ENCODE data around the gene RAD9A. TPM values are rescaled to one million over a fixed set of nuclear protein-coding genes. Genes with fewer than 3 reads are reported as not detected.

The RAD9A gene
- total RNA-seq, 1 donor: 7.8 TPM

DNA sequence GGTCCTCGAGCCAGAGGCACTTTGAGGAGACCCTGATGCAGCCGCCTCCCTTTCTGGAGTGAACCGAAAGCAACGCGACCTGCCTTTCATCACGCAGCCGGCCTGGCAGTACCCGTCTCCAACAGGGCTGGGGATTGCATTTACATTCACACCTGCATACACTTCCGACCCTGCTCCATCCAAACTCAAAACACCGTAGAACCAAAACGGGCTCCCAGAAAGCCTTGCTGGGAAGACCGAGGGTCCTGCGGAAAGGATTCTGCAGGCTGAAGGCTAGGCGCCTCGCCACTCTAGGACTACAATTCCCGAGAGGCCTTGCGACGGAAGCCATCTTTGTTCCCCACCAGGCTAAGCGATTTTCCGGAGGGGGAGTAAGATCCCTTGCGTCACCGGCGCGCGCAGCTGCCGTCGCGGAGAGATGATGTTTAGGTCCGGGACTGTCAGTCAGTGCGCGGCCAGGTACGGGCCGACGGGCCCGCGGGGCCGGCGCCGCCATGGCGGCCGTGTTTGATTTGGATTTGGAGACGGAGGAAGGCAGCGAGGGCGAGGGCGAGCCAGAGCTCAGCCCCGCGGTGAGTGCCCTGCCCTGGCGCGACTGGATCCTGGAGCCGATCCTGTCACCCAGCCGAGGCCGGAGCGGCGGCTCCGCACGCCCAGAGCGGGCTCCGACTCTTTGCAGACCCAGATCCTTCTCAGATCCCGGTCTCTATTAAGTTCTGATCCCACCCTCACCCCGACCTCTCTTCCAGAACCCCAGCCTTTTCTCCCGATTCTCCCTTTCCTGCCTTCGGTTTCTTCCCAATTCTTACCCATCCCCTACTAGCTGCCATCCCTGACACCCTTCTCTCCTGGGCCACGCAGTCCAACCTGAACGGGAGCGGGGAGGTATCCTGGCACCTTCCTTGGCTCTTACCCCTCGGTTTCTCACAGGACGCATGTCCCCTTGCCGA is 36.5 kb downstream of the RAD9A start, which contains the start of gene RPS6KB2:
Gene RPS6KB2 (plus strand): TSS at position 443 of the 950 bp plus-strand sequence. CDS start 52 bp downstream, at position 495.
- Histone ChIP-seq H3K9me3 (ENCODE audit: low read depth, low read length) (no peaks in the 10 kb centered on the region), H3K4me3 (ENCODE audit: low read length) (peak within 1 kb of the TSS; percentile 97), H3K4me1 (ENCODE audit: insufficient read depth, low read length) (peaks cover 32% of the 10 kb centered on the region), H3K27me3 (ENCODE audit: insufficient read depth, low read length) (no peaks in the 10 kb centered on the region)

GRCh38 chr11:67429038-67429668 is 37.4 kb downstream of the RAD9A start:
- peaks cover 40% of the 10 kb centered on the region for H3K4me1 ChIP-seq (ENCODE audit: insufficient read depth, low read length)
- H3K4me3 ChIP-seq (ENCODE audit: low read length): peak overlapping the region; percentile 97
- H3K9me3 ChIP-seq (ENCODE audit: low read depth, low read length): no peaks in the 10 kb centered on the region
- no peaks in the 10 kb centered on the region for H3K27me3 ChIP-seq (ENCODE audit: insufficient read depth, low read length)

DNA sequence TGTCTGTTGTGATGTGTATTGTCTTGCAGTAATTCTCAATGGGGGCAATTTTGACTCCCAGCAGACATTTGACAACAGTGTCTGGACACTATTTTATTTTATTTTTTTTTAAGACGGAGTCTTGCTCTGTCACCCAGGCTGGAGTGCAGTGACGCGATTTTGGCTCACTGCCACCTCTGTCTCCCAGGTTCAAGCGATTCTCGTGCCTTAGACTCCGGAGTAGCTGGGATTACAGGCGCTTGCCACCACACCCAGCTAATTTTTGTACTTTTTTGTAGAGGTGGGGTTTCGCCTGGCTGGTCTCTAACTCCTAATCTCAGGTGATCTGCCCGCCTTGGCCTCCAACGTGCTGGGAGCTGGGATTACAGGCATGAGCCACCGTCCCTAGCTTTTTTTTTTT is 37.9 kb downstream of the RAD9A start:
- Histone ChIP-seq H3K9me3 (ENCODE audit: low read depth, low read length) (no peaks in the 10 kb centered on the region), H3K4me1 (ENCODE audit: insufficient read depth, low read length) (peaks cover 46% of the 10 kb centered on the region), H3K4me3 (ENCODE audit: low read length) (no peak overlapping the region), H3K27me3 (ENCODE audit: insufficient read depth, low read length) (no peaks in the 10 kb centered on the region)

GRCh38 chr11:67431346-67432249 is 39.8 kb downstream of the RAD9A start:
- no peaks in the 10 kb centered on the region for H3K9me3 ChIP-seq (ENCODE audit: low read depth, low read length)
- H3K4me1 ChIP-seq (ENCODE audit: insufficient read depth, low read length): peaks cover 65% of the 10 kb centered on the region
- H3K4me3 ChIP-seq (ENCODE audit: low read length): no peak overlapping the region

GRCh38 chr11:67432655-67433349 is 41.0 kb downstream of the RAD9A start:
- Histone ChIP-seq H3K9me3 (ENCODE audit: low read depth, low read length) (no peaks in the 10 kb centered on the region), H3K4me3 (ENCODE audit: low read length) (no peak overlapping the region), H3K4me1 (ENCODE audit: insufficient read depth, low read length) (peaks cover 61% of the 10 kb centered on the region), H3K27me3 (ENCODE audit: insufficient read depth, low read length) (no peaks in the 10 kb centered on the region)

More at GRCh38 chr11:67431346-67432249, 39.8 kb downstream of the RAD9A start:
- H3K27me3 ChIP-seq (ENCODE audit: insufficient read depth, low read length): no peaks in the 10 kb centered on the region

- H3K27me3 ChIP-seq (ENCODE audit: insufficient read depth, low read length): no peaks in the 10 kb centered on the region
- no peaks in the 10 kb centered on the region for H3K9me3 ChIP-seq (ENCODE audit: low read depth, low read length)
- H3K4me3 ChIP-seq (ENCODE audit: low read length): no peak overlapping the region
- H3K4me1 ChIP-seq (ENCODE audit: insufficient read depth, low read length): peaks cover 65% of the 10 kb centered on the region
Observed at GRCh38 chr11:67433536-67434394, 42.0 kb downstream of the RAD9A start.

GRCh38 chr11:67434395-67434881 is 42.7 kb downstream of the RAD9A start:
- H3K4me1 ChIP-seq (ENCODE audit: insufficient read depth, low read length): peaks cover 65% of the 10 kb centered on the region
- no peaks in the 10 kb centered on the region for H3K9me3 ChIP-seq (ENCODE audit: low read depth, low read length)
- H3K4me3 ChIP-seq (ENCODE audit: low read length): no peak overlapping the region
- H3K27me3 ChIP-seq (ENCODE audit: insufficient read depth, low read length): no peaks in the 10 kb centered on the region

DNA sequence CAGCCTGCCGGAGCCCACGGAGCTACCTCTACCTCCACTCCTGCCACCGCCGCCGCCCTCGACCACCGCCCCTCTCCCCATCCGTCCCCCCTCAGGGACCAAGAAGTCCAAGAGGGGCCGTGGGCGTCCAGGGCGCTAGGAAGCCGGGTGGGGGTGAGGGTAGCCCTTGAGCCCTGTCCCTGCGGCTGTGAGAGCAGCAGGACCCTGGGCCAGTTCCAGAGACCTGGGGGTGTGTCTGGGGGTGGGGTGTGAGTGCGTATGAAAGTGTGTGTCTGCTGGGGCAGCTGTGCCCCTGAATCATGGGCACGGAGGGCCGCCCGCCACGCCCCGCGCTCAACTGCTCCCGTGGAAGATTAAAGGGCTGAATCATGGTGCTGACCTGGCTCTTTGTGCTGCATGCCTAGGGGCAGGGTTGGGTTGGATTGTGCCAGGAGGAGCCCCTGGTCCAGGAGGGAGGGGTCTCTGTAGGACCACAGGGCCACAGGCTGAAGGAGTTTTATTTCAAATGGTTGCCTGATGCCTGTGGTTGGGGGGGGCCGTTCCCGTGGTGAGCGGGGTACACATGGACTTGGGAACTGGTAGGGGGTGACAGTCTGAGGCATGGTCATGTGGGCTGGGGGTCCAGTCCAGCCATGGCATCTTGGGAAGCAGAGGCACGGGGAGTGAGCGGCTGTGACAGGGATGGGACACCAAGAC is 43.4 kb downstream of the RAD9A start:
- Histone ChIP-seq H3K4me1 (ENCODE audit: insufficient read depth, low read length) (peaks cover 67% of the 10 kb centered on the region), H3K27me3 (ENCODE audit: insufficient read depth, low read length) (no peaks in the 10 kb centered on the region), H3K4me3 (ENCODE audit: low read length) (no peak overlapping the region), H3K9me3 (ENCODE audit: low read depth, low read length) (no peaks in the 10 kb centered on the region)

DNA sequence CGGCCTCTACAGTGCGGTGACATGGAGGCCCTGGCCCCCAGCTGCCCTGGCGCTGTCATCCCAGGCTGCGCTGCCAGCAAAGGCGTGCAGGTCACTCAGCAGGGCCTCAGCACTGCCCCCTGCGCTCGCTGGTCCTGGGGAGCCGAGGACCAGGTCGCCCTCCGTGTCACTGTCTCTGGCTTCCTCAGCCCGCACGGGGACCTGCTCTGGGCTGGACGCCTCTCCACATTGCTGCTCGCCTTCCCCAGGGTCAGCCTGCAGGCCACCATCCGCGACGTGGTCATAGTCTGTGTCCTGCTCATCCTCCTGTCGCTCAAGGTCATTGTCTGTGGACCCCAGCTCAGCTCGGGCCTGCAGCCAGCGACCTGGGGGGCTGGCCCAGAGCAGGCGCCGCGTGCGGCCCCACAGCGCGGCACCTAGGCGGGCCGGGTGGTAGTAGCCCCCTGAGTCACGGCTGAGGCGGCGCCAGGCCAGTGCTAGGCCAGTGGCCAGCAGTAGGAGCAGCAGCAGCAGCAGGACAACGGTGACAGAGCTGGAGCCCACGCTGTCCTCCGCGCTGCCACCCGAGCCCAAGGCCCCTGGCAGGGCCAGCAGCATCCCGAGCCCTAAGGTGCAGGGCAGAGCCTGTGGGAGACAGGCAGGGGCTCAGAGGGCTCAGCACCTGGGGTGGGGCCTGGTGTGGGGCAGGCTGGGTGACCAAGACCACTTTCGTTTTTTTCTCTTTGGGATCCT is 44.1 kb downstream of the RAD9A start:
- Histone ChIP-seq H3K4me1 (ENCODE audit: insufficient read depth, low read length) (peaks cover 74% of the 10 kb centered on the region), H3K4me3 (ENCODE audit: low read length) (peak overlapping the region; percentile 74), H3K9me3 (ENCODE audit: low read depth, low read length) (no peaks in the 10 kb centered on the region), H3K27me3 (ENCODE audit: insufficient read depth, low read length) (no peaks in the 10 kb centered on the region)

DNA sequence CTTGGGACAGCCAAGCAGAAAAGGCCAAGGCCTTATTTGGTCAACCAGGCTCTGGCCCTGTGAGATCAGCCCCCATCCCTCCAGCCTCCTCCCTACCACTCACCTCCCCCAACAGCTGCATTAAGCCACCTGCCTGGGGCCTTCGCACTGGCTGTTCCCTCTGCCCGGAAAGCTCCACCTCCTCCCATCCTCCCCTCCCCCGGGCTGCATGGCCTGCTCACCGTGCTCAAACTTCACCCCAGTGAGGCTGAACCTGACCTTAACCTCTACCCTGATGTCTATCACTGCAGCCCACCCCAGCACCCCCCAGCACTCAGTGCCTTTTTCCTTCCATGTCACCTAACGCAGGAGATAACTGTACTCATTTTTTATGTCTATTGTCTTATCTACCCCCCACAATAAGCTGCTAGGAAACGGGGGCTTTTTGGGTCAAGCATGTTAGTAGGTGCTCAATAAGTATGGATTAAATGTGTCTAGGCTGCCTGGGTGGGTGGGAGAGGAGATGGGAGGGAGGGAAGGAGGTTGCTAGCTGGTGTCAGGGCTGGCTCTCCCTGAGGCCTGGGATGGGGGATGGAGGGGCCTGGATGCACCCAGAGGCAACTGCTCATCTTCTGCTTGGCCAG is 44.8 kb downstream of the RAD9A start:
- Histone ChIP-seq H3K27me3 (ENCODE audit: insufficient read depth, low read length) (no peaks in the 10 kb centered on the region), H3K4me3 (ENCODE audit: low read length) (peak overlapping the region; percentile 74), H3K4me1 (ENCODE audit: insufficient read depth, low read length) (peaks cover 79% of the 10 kb centered on the region), H3K9me3 (ENCODE audit: low read depth, low read length) (no peaks in the 10 kb centered on the region)

- Histone ChIP-seq H3K9me3 (ENCODE audit: low read depth, low read length) (no peaks in the 10 kb centered on the region), H3K4me3 (ENCODE audit: low read length) (peak within 1 kb of the TSS; percentile 74), H3K4me1 (ENCODE audit: insufficient read depth, low read length) (peaks cover 80% of the 10 kb centered on the region), H3K27me3 (ENCODE audit: insufficient read depth, low read length) (no peaks in the 10 kb centered on the region)
Observed at GRCh38 chr11:67437082-67437808, 45.5 kb downstream of the RAD9A start, which contains the start of gene PTPRCAP. PTPRCAP (minus strand) TSS chr11:67437682; CDS start chr11:67437619, 63 bp downstream.
